Right renal pelvis (tissue), 4 donors: ENCODE measurements around the gene RGS5. TPM values are rescaled to one million over a fixed set of nuclear protein-coding genes. Genes with fewer than 3 reads are reported as not detected.

Experiments used
- DNase-seq, 4 donors: peaks; one replicate each; pipeline ENCODE4 v3.0.0-alpha.2; 2013; ENCODE audit warnings: low read depth in 4 of 4, low spot score in 3 of 4, missing footprints in 1 of 4
- polyA plus RNA-seq, 4 donors: library from polyadenylated mRNA; unstranded; fragments of 120-200 nt; gene quantifications; one replicate each; pipeline ENCODE4 v1.2.1, GENCODE V29; 2013; ENCODE audit not compliant: insufficient read length in 4 of 4

The RGS5 gene
- polyA plus RNA-seq, 4 donors: 13.7 to 17.1 (median 15.8) TPM

- no peak for DNase-seq
Observed at GRCh38 chr1:163186862-163187261, 15.9 kb downstream of the RGS5 start.

GRCh38 chr1:163182330-163182949, 20.3 kb downstream of the RGS5 start:
- no peak for DNase-seq

- no peak for DNase-seq
Observed at GRCh38 chr1:163178628-163179027, 24.1 kb downstream of the RGS5 start.

GRCh38 chr1:163176797-163177196, 25.9 kb downstream of the RGS5 start:
- DNase-seq: no peak

GRCh38 chr1:163174524-163175437, 27.9 kb downstream of the RGS5 start:
- DNase-seq: peak in 3 of 4 donors; percentile 28 to 38 (median 32)

- DNase-seq: no peak
Observed at GRCh38 chr1:163173121-163173520, 29.6 kb downstream of the RGS5 start.

GRCh38 chr1:163172596-163172995, 30.1 kb downstream of the RGS5 start:
- no peak for DNase-seq

- DNase-seq: no peak
Observed at GRCh38 chr1:163171826-163172225, 30.9 kb downstream of the RGS5 start.

- DNase-seq: no peak
Observed at GRCh38 chr1:163170975-163171676, 31.6 kb downstream of the RGS5 start.

GRCh38 chr1:163170331-163170730, 32.4 kb downstream of the RGS5 start:
- no peak for DNase-seq

GRCh38 chr1:163169553-163169952, 33.2 kb downstream of the RGS5 start:
- DNase-seq: no peak

GRCh38 chr1:163168053-163168452, 34.7 kb downstream of the RGS5 start:
- DNase-seq: no peak

- DNase-seq: no peak
Observed at GRCh38 chr1:163166886-163167555, 35.7 kb downstream of the RGS5 start.

GRCh38 chr1:163165119-163165518, 37.6 kb downstream of the RGS5 start:
- no peak for DNase-seq

GRCh38 chr1:163163881-163164582, 38.7 kb downstream of the RGS5 start:
- peak in 2 of 4 donors; percentile 6 to 13 for DNase-seq

- no peak for DNase-seq
Observed at GRCh38 chr1:163163163-163163562, 39.6 kb downstream of the RGS5 start.

- no peak for DNase-seq
Observed at GRCh38 chr1:163162381-163162914, 40.3 kb downstream of the RGS5 start.

- DNase-seq: no peak
Observed at GRCh38 chr1:163161841-163162240, 40.9 kb downstream of the RGS5 start.

- DNase-seq: no peak
Observed at GRCh38 chr1:163161337-163161736, 41.4 kb downstream of the RGS5 start.

- no peak for DNase-seq
Observed at GRCh38 chr1:163155606-163156005, 47.1 kb downstream of the RGS5 start.
